GM23338 (cell line): Measurements from ENCODE around the gene NAA25.

Source experiments
- CREB1 ChIP-seq: fragments of 250-450 bp; sonication (Bioruptor Pico); IDR thresholded peaks from 2 replicates; pipeline ENCODE4 v1.5.0; 2020; ENCODE audit warnings: low read depth, mild to moderate bottlenecking, moderate library complexity
- CTCF ChIP-seq, 2 experiments: fragments of 200-600 bp in 1 of 2; sonication (generic) in 1 of 2; conservative IDR thresholded peaks; 2 replicates each; pipeline versions ENCODE4 v1.5.1 to v1.6.1; 2016 to 2017; ENCODE audit warnings: antibody characterized with exemption in 2 of 2, low read depth in 2 of 2, mild to moderate bottlenecking in 2 of 2, moderate library complexity in 1 of 2
- ETS1 ChIP-seq: IDR thresholded peaks from 2 replicates; pipeline ENCODE4 v1.6.1; 2016; ENCODE audit warnings: antibody characterized with exemption
- EZH2 ChIP-seq: fragments of 200-600 bp; sonication (generic); IDR thresholded peaks from one replicate; pipeline ENCODE4 v1.8.0; 2017; ENCODE audit warnings: antibody characterized with exemption, mild to moderate bottlenecking, low read depth; ENCODE audit not compliant: unreplicated experiment
- EZH2phosphoT487 ChIP-seq: fragments of 200-600 bp; sonication (generic); IDR thresholded peaks from one replicate; pipeline ENCODE4 v1.8.1; 2018; ENCODE audit warnings: antibody characterized with exemption; ENCODE audit not compliant: unreplicated experiment
- POLR2AphosphoS5 ChIP-seq: IDR thresholded peaks from 2 replicates; pipeline ENCODE4 v1.6.1; 2016; ENCODE audit warnings: antibody characterized with exemption, low read depth
- REST ChIP-seq: IDR thresholded peaks from one replicate; pipeline ENCODE4 v1.6.1; 2018; ENCODE audit warnings: antibody characterized with exemption; ENCODE audit not compliant: unreplicated experiment

- TF ChIP-seq ETS1 (no peak), EZH2phosphoT487 (no peak), CTCF (conservative IDR thresholded peaks at IDR 0.05; ENCODE audit: low read depth in 2 of 2) (no peak), POLR2AphosphoS5 (no peak), EZH2 (no peak), REST (no peak), CREB1 (CRISPR knock-in tag) (no peak)
Measured at GRCh38 chr12:111978545-111978944, 130.0 kb downstream of the NAA25 start.
